Measurements from ENCODE around the gene TMEM54.

Gene TMEM54

GRCh38 chr1:32884032-32884372 lies 17.2 kb downstream of the TMEM54 start:
- Mint-ChIP-seq H3K27ac (no peak overlapping the region), H3K4me3 (no peak overlapping the region), H3K27me3 (peaks cover 63% of the 10 kb centered on the region), H3K9me3 (no peaks in the 10 kb centered on the region), H3K4me1 (ENCODE audit: low read depth) (peaks cover 3% of the 10 kb centered on the region), H3K36me3 (ENCODE audit: low read depth) (no peaks in the 10 kb centered on the region)
- no peak for DNase-seq

GRCh38 chr1:32883338-32884031 lies 17.7 kb downstream of the TMEM54 start:
- peaks cover 3% of the 10 kb centered on the region for H3K4me1 Mint-ChIP-seq (ENCODE audit: low read depth)
- no peak overlapping the region for H3K27ac Mint-ChIP-seq

GRCh38 chr1:32881871-32882850 lies 19.0 kb downstream of the TMEM54 start:
- Mint-ChIP-seq H3K9me3 (no peaks in the 10 kb centered on the region), H3K27ac (no peak overlapping the region), H3K36me3 (ENCODE audit: low read depth) (no peaks in the 10 kb centered on the region), H3K4me1 (ENCODE audit: low read depth) (peaks cover 3% of the 10 kb centered on the region), H3K27me3 (peaks cover 55% of the 10 kb centered on the region), H3K4me3 (no peak overlapping the region)
- no peak for DNase-seq

More at GRCh38 chr1:32883338-32884031, 17.7 kb downstream of the TMEM54 start:
- Mint-ChIP-seq H3K4me3 (no peak overlapping the region), H3K9me3 (no peaks in the 10 kb centered on the region), H3K27me3 (peaks cover 58% of the 10 kb centered on the region), H3K36me3 (ENCODE audit: low read depth) (no peaks in the 10 kb centered on the region)
- no peak for DNase-seq

- H3K9me3 Mint-ChIP-seq: no peaks in the 10 kb centered on the region
- no peaks in the 10 kb centered on the region for H3K36me3 Mint-ChIP-seq (ENCODE audit: low read depth)
- no peak overlapping the region for H3K4me3 Mint-ChIP-seq
- H3K27ac Mint-ChIP-seq: no peak overlapping the region
- peaks cover 54% of the 10 kb centered on the region for H3K27me3 Mint-ChIP-seq
- no peak for DNase-seq
- peaks cover 3% of the 10 kb centered on the region for H3K4me1 Mint-ChIP-seq (ENCODE audit: low read depth)
Measured at GRCh38 chr1:32881291-32881690, 19.9 kb downstream of the TMEM54 start.

GRCh38 chr1:32878637-32879041 lies 22.6 kb downstream of the TMEM54 start:
- no peaks in the 10 kb centered on the region for H3K4me1 Mint-ChIP-seq (ENCODE audit: low read depth)

GRCh38 chr1:32878183-32878582 lies 23.0 kb downstream of the TMEM54 start:
- Mint-ChIP-seq H3K36me3 (ENCODE audit: low read depth) (no peaks in the 10 kb centered on the region), H3K4me1 (ENCODE audit: low read depth) (no peaks in the 10 kb centered on the region), H3K27me3 (peaks cover 55% of the 10 kb centered on the region), H3K4me3 (no peak overlapping the region), H3K27ac (no peak overlapping the region), H3K9me3 (no peaks in the 10 kb centered on the region)
- DNase-seq: peak; percentile 14

More at GRCh38 chr1:32878637-32879041, 22.6 kb downstream of the TMEM54 start:
- Mint-ChIP-seq H3K36me3 (ENCODE audit: low read depth) (no peaks in the 10 kb centered on the region), H3K27me3 (peaks cover 55% of the 10 kb centered on the region), H3K27ac (no peak overlapping the region), H3K4me3 (no peak overlapping the region), H3K9me3 (no peaks in the 10 kb centered on the region)
- peak; percentile 14 for DNase-seq

- Mint-ChIP-seq H3K27ac (no peak overlapping the region), H3K36me3 (ENCODE audit: low read depth) (no peaks in the 10 kb centered on the region), H3K4me1 (ENCODE audit: low read depth) (peaks cover 1% of the 10 kb centered on the region), H3K4me3 (no peak overlapping the region), H3K27me3 (peaks cover 60% of the 10 kb centered on the region), H3K9me3 (no peaks in the 10 kb centered on the region)
- DNase-seq: peak; percentile 7
Measured at GRCh38 chr1:32877211-32878110, 23.7 kb downstream of the TMEM54 start.

- H3K4me1 Mint-ChIP-seq (ENCODE audit: low read depth): peaks cover 3% of the 10 kb centered on the region
Measured at GRCh38 chr1:32876341-32877210, 24.6 kb downstream of the TMEM54 start.

GRCh38 chr1:32874860-32875752 lies 26.1 kb downstream of the TMEM54 start:
- DNase-seq: no peak
- Mint-ChIP-seq H3K4me3 (no peak overlapping the region), H3K27ac (no peak overlapping the region), H3K36me3 (ENCODE audit: low read depth) (no peaks in the 10 kb centered on the region), H3K9me3 (no peaks in the 10 kb centered on the region), H3K27me3 (peaks cover 64% of the 10 kb centered on the region), H3K4me1 (ENCODE audit: low read depth) (peaks cover 8% of the 10 kb centered on the region)

More at GRCh38 chr1:32876341-32877210, 24.6 kb downstream of the TMEM54 start:
- peak; percentile 78 for DNase-seq
- peaks cover 62% of the 10 kb centered on the region for H3K27me3 Mint-ChIP-seq
- no peak overlapping the region for H3K4me3 Mint-ChIP-seq
- no peak overlapping the region for H3K27ac Mint-ChIP-seq
- no peaks in the 10 kb centered on the region for H3K9me3 Mint-ChIP-seq
- H3K36me3 Mint-ChIP-seq (ENCODE audit: low read depth): no peaks in the 10 kb centered on the region

GRCh38 chr1:32873484-32873883 lies 27.7 kb downstream of the TMEM54 start:
- Mint-ChIP-seq H3K27me3 (peaks cover 80% of the 10 kb centered on the region), H3K27ac (no peak overlapping the region), H3K4me3 (no peak overlapping the region), H3K9me3 (no peaks in the 10 kb centered on the region), H3K4me1 (ENCODE audit: low read depth) (peaks cover 10% of the 10 kb centered on the region), H3K36me3 (ENCODE audit: low read depth) (peaks cover 3% of the 10 kb centered on the region)
- DNase-seq: peak; percentile 15

- Mint-ChIP-seq H3K27ac (no peak overlapping the region), H3K4me3 (no peak overlapping the region), H3K36me3 (ENCODE audit: low read depth) (peaks cover 5% of the 10 kb centered on the region), H3K9me3 (no peaks in the 10 kb centered on the region), H3K4me1 (ENCODE audit: low read depth) (peaks cover 10% of the 10 kb centered on the region), H3K27me3 (peaks cover 72% of the 10 kb centered on the region)
- no peak for DNase-seq
Measured at GRCh38 chr1:32872192-32872460, 29.1 kb downstream of the TMEM54 start.

GRCh38 chr1:32871364-32872191 lies 29.6 kb downstream of the TMEM54 start:
- Mint-ChIP-seq H3K4me3 (peak overlapping the region; percentile 46), H3K36me3 (ENCODE audit: low read depth) (peaks cover 5% of the 10 kb centered on the region), H3K9me3 (no peaks in the 10 kb centered on the region), H3K27me3 (peaks cover 68% of the 10 kb centered on the region), H3K4me1 (ENCODE audit: low read depth) (peaks cover 10% of the 10 kb centered on the region), H3K27ac (no peak overlapping the region)
- peak; percentile 41 for DNase-seq

Measured in activated T-cell treated with anti-CD3 and anti-CD28 coated beads, Interleukin-2, amount 50 U/mL, for 24 hours (primary cell).